Loucy (cell line): ENCODE data around the gene FGF11.

Source experiments
- H2AFZ ChIP-seq: fragments of 200-600 bp; sonication (generic); 2 replicates; pipeline ENCODE4 v1.6.0; 2016; ENCODE audit warnings: antibody characterized with exemption, mild to moderate bottlenecking, low read length, moderate library complexity
- H3F3A ChIP-seq: fragments of 200-600 bp; 2 replicates; pipeline ENCODE4 v1.6.0; 2016; ENCODE audit warnings: antibody characterized with exemption, low read depth, mild to moderate bottlenecking
- H3K27me3 ChIP-seq: fragments of 200-600 bp; sonication (generic); 2 replicates; pipeline ENCODE4 v1.6.1; 2014; ENCODE audit warnings: low read length, mild to moderate bottlenecking; ENCODE audit not compliant: insufficient read depth, poor library complexity, severe bottlenecking
- H3K36me3 ChIP-seq: fragments of 200-600 bp; sonication (generic); 2 replicates; pipeline ENCODE4 v1.6.1; 2016; ENCODE audit warnings: low read length; ENCODE audit not compliant: insufficient read depth
- H3K4me1 ChIP-seq: fragments of 200-600 bp; sonication (generic); 2 replicates; pipeline ENCODE4 v1.5.1; 2014; ENCODE audit warnings: low read length, mild to moderate bottlenecking; ENCODE audit not compliant: insufficient read depth, poor library complexity, severe bottlenecking
- H3K4me2 ChIP-seq: fragments of 200-600 bp; sonication (generic); 2 replicates; pipeline ENCODE4 v1.6.0; 2014; ENCODE audit warnings: antibody characterized with exemption, low read length, low read depth, mild to moderate bottlenecking; ENCODE audit not compliant: poor library complexity, severe bottlenecking
- H3K4me3 ChIP-seq: fragments of 200-600 bp; sonication (generic); 2 replicates; pipeline ENCODE4 v1.5.1; 2014; ENCODE audit warnings: low read length, mild to moderate bottlenecking, mixed read lengths; ENCODE audit not compliant: poor library complexity, severe bottlenecking
- H3K79me2 ChIP-seq: fragments of 200-600 bp; sonication (generic); 2 replicates; pipeline ENCODE4 v1.6.1; 2014; ENCODE audit warnings: low read length; ENCODE audit not compliant: insufficient read depth
- H3K9ac ChIP-seq: fragments of 200-600 bp; sonication (generic); 2 replicates; pipeline ENCODE4 v1.6.0; 2014; ENCODE audit warnings: mild to moderate bottlenecking, low read depth, low read length, moderate library complexity; ENCODE audit not compliant: poor library complexity, severe bottlenecking
- H3K9me2 ChIP-seq: fragments of 200-600 bp; sonication (generic); replicated peaks from 2 replicates; pipeline ENCODE4 v1.6.1; 2016; ENCODE audit warnings: low read depth, low read length, mixed read lengths
- H3K9me3 ChIP-seq: fragments of 200-600 bp; sonication (generic); 2 replicates; pipeline ENCODE4 v1.6.1; 2014; ENCODE audit warnings: mild to moderate bottlenecking, antibody characterized with exemption, low read length, low read depth; ENCODE audit not compliant: insufficient read depth
- H4K20me1 ChIP-seq: fragments of 200-600 bp; sonication (generic); 2 replicates; pipeline ENCODE4 v1.6.0; 2014; ENCODE audit warnings: antibody characterized with exemption, low read length, mild to moderate bottlenecking; ENCODE audit not compliant: insufficient read depth, poor library complexity, severe bottlenecking
- CTCF ChIP-seq: fragments of 200-600 bp; sonication (generic); conservative IDR thresholded peaks from 2 replicates; pipeline ENCODE4 v1.5.1; 2014; ENCODE audit warnings: mild to moderate bottlenecking, antibody characterized with exemption, low read length
- EZH2phosphoT487 ChIP-seq: fragments of 200-600 bp; IDR thresholded peaks from 2 replicates; pipeline ENCODE4 v1.6.1; 2018; ENCODE audit warnings: antibody characterized with exemption, mild to moderate bottlenecking, moderate library complexity, borderline replicate concordance

FGF11 gene

GRCh38 chr17:7407485-7408251, 31.6 kb upstream of the FGF11 start, which contains the start of gene NLGN2:
Gene NLGN2, plus strand, starts transcription at chr17:7407845. Its CDS starts 411 bp downstream, at chr17:7408256.
- no peak within 1 kb of the TSS for H2AFZ ChIP-seq
- H3F3A ChIP-seq, result no peaks in the 10 kb centered on the region
- H3K4me2 ChIP-seq, result no peak within 1 kb of the TSS
- no peaks in the 10 kb centered on the region for H3K36me3 ChIP-seq
- H3K9me2 ChIP-seq, result no peaks in the 10 kb centered on the region
- peaks cover 5% of the 10 kb centered on the region for H3K79me2 ChIP-seq
- H3K9me3 ChIP-seq, result no peaks in the 10 kb centered on the region
- no peak for TF ChIP-seq CTCF
- TF ChIP-seq EZH2phosphoT487, result no peak
- peaks cover 19% of the 10 kb centered on the region for H3K4me1 ChIP-seq
- no peak within 1 kb of the TSS for H3K4me3 ChIP-seq
- peaks cover 3% of the 10 kb centered on the region for H4K20me1 ChIP-seq
- H3K27me3 ChIP-seq, result no peaks in the 10 kb centered on the region
- no peak within 1 kb of the TSS for H3K9ac ChIP-seq

- TF ChIP-seq CTCF (no peak), EZH2phosphoT487 (no peak)
- no peaks in the 10 kb centered on the region for H3K27me3 ChIP-seq
- no peaks in the 10 kb centered on the region for H3F3A ChIP-seq
- H2AFZ ChIP-seq, result no peak overlapping the region
- H3K4me3 ChIP-seq, result no peak overlapping the region
- no peaks in the 10 kb centered on the region for H3K9me3 ChIP-seq
- no peak overlapping the region for H3K9ac ChIP-seq
- peaks cover 13% of the 10 kb centered on the region for H3K4me1 ChIP-seq
- no peaks in the 10 kb centered on the region for H3K36me3 ChIP-seq
- H3K4me2 ChIP-seq, result no peak overlapping the region
- H4K20me1 ChIP-seq, result peaks cover 3% of the 10 kb centered on the region
- no peaks in the 10 kb centered on the region for H3K79me2 ChIP-seq
- H3K9me2 ChIP-seq, result no peaks in the 10 kb centered on the region
These were observed 31.0 kb upstream of the FGF11 start for GRCh38 chr17:7408252-7408727.

- Histone ChIP-seq H4K20me1 (peaks cover 3% of the 10 kb centered on the region), H3K79me2 (no peaks in the 10 kb centered on the region), H3F3A (no peaks in the 10 kb centered on the region), H3K4me3 (no peak overlapping the region), H3K4me1 (peaks cover 11% of the 10 kb centered on the region), H3K4me2 (no peak overlapping the region), H3K9me3 (no peaks in the 10 kb centered on the region), H2AFZ (no peak overlapping the region), H3K27me3 (no peaks in the 10 kb centered on the region), H3K9ac (no peak overlapping the region), H3K9me2 (no peaks in the 10 kb centered on the region), H3K36me3 (no peaks in the 10 kb centered on the region)
- no peak for TF ChIP-seq EZH2phosphoT487
- no peak for TF ChIP-seq CTCF
These were observed 30.4 kb upstream of the FGF11 start for GRCh38 chr17:7408863-7409262.
